AML-193 (cell line): ENCODE data around the gene TMEM132D.

Source experiments
- DNase-seq, 2 experiments: peaks; one replicate each; lab custom pipeline; 2025; lab: John Stamatoyannopoulos, UW

The TMEM132D gene

DNA sequence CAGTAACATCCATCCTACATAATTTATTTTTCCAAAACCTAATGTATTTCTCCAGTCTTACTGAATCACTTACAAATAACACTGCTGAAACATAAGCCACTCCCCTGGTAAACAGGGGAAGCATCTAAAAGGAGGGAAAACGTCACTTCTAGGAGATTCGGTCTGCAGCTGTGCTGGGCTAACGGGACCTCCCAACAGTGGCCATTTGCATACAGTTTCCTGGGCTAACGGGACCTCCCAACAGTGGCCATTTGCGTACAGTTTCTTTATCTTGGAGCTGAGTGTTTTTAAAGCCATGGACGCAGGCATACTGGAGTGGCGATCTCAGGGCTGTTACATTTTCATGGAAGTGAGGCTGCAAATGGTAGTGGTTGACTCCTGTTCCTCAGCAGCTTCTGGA is 242.9 kb downstream of the TMEM132D start:
- DNase-seq = no peak

DNA sequence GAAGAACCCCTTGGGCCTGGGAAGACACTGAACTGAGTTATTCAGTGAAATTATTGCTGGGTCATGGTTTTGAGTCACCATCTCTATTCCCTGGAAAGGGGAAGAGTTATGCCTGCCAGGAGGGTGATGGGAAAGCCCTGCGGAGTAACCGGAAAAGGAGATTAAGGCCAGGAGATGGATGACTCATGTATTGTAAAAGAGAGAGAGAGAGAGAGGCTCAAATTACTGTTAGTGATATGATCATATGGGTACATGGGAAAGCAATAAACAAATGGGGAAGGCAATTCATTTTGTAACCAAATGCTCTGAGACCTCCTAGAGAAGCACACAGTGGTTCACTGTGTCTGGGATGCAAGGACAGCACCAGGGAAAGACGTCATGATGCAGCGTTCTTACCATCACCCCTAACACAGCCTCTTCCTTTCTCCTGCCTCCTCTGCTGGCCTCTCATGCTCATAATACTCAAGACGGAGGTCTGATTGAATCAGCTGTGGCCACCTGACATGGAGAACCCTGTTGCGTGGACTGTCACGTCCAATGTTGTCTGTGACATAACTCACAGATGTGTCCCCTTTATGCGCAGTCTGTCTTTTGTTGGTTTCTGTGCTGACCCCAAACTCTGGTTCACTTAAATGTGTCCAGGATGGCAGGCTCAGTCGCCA is 243.7 kb downstream of the TMEM132D start:
- DNase-seq = no peak

DNA sequence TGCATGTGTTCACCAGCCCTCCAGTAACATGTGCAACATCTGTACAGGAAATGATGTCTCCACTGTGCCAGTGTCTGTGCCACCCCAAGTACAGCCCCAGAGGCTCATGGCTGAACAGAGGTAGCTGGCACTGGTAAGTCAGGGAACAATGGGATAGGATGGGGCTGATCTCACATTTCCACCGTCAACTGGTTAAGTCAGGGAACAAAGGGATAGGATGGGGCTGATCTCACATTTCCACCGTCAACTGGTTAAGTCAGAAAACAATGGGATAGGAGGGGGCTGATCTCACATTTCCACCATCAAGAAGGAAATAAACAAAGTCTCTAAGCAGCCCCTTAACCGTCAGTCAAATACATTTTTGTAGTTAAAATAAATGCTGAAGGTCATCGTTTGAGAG is 246.6 kb downstream of the TMEM132D start:
- no peak for DNase-seq

GRCh38 chr12:129651951-129652350 is 251.9 kb downstream of the TMEM132D start:
- DNase-seq = no peak

- DNase-seq = no peak
Measured at GRCh38 chr12:129641926-129642325, 261.9 kb downstream of the TMEM132D start.

GRCh38 chr12:129635021-129635685 is 268.7 kb downstream of the TMEM132D start:
- no peak for DNase-seq

DNA sequence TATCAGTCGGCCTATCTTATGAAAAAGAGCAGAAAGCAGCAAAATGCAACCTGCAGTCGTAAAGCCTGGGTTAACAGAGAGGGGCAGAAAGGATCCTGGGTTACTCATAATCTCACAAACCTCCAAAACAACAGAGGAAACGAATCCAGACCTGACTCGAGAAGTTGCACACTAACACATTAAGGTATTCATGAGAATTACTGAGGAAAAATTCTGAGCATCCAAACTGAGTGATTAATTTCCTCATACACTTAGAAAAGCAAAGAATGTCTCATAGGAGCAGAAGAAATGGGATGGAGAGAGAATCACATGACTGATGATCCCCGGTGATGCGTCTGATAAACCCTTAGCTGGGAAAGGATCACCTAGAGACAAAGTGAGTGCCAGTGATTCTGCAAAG is 272.5 kb downstream of the TMEM132D start:
- no peak for DNase-seq

- no peak for DNase-seq
Measured at GRCh38 chr12:129629901-129630300, 273.9 kb downstream of the TMEM132D start.

DNA sequence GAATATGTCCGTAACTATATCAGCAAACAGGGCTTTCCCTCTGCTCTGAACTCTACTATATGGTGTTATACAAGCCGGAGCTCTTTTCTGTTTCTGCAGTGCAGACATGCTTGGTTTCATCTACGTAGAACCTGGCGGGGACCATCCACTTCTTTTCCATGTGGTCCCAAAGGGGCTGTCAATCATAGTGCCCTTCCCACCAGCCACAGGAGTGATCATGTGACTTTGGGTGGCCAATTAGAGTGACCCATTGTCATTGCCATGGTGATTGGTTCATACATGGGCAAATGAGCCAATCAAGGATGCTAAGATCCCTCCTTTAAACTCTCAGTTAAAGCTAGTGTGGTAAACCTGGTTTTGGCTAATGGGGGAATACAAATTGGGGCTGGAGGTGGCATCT is 281.3 kb downstream of the TMEM132D start:
- DNase-seq = no peak

GRCh38 chr12:129619271-129619670 is 284.6 kb downstream of the TMEM132D start:
- DNase-seq = no peak

- no peak for DNase-seq
Measured at GRCh38 chr12:129617849-129618248, 286.0 kb downstream of the TMEM132D start.

GRCh38 chr12:129615001-129615400 is 288.8 kb downstream of the TMEM132D start:
- DNase-seq = no peak

DNA sequence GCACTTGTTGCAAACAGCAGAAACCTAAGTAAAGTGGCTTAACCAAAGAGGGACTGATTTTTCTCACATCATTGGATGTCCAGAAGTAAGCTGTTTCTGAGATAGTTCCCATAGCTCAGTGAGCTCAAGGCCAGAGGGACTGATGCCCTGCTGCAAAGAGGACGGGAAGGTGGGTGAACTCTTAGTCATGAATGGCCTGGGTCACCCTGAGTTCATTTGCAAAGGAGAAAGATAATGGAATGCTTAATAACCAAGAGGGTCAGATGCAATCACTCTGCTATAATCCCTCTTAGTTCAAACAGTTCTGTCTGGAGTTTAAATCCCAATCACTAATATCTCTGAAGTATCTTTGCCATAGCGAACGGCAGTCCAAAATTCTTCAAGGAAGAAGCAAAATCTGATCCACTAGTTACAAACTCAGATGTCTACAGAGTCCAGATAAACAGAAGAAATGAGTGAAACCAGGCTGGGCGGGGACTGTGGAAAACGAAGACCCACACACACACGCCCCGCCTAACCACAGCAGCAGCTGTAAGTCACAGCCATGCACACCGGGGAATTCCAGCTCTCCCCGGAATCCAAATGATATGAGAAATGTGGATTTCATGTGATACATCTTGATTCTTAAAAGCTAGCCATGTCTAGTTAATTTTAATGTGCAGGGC is 289.5 kb downstream of the TMEM132D start:
- DNase-seq = no peak

- no peak for DNase-seq
Measured at GRCh38 chr12:129613314-129613713, 290.5 kb downstream of the TMEM132D start.

GRCh38 chr12:129610601-129611120 is 293.2 kb downstream of the TMEM132D start:
- DNase-seq = no peak

- DNase-seq = no peak
Measured at GRCh38 chr12:129607756-129608155, 296.1 kb downstream of the TMEM132D start.

GRCh38 chr12:129607301-129607700 is 296.5 kb downstream of the TMEM132D start:
- no peak for DNase-seq

GRCh38 chr12:129606239-129606638 is 297.6 kb downstream of the TMEM132D start:
- no peak for DNase-seq

GRCh38 chr12:129605666-129606065 is 298.2 kb downstream of the TMEM132D start:
- no peak for DNase-seq

- no peak for DNase-seq
Measured at GRCh38 chr12:129604506-129604905, 299.3 kb downstream of the TMEM132D start.

- no peak for DNase-seq
Measured at GRCh38 chr12:129599406-129599805, 304.4 kb downstream of the TMEM132D start.

GRCh38 chr12:129594098-129594497 is 309.7 kb downstream of the TMEM132D start:
- no peak for DNase-seq

DNA sequence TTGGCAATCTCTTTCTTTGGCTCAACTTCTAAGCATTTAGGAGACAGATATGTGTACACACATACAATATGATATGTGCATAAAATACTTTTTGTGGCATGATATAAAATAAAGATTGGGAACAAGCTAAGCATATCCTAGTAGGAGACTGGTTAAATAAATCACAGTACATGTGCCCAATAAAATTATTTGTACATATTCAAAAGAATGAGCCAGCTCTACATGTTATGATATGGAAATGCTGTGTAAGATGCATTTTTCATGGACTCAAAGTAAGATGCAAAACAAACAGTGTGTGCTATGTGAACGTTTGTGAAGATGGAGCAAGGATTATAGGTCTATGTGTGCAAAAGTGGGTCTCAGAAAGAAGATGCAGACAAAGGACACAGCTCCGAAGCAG is 311.4 kb downstream of the TMEM132D start:
- DNase-seq = no peak
